Mammary epithelial cell (primary cell): ENCODE data around the gene VENTX.

ENCODE experiments used
- CTCF ChIP-seq, 2 donors: IDR thresholded peaks in 1 of 2; conservative IDR thresholded peaks in 1 of 2; 2 replicates each; pipeline ENCODE4 v1.5.1; 2011 to 2012; ENCODE audit warnings: inconsistent platforms in 2 of 2, low read length in 2 of 2, mild to moderate bottlenecking in 2 of 2, control low read depth in 1 of 2, low read depth in 1 of 2; ENCODE audit not compliant: insufficient read depth in 1 of 2; ENCODE audit errors: extremely low read depth in 1 of 2
- EZH2 ChIP-seq: IDR thresholded peaks from 2 replicates; pipeline ENCODE4 v1.6.1; 2012; ENCODE audit warnings: low read length, inconsistent platforms, borderline replicate concordance

GRCh38 chr10:133196936-133197758 lies 40.5 kb upstream of the VENTX start:
- no peak for TF ChIP-seq CTCF (conservative IDR thresholded peaks at IDR 0.05 in 1 of 2, IDR thresholded peaks at IDR 0.05 in 1 of 2; ENCODE audit: extremely low read depth in 1 of 2, insufficient read depth in 1 of 2, low read depth in 1 of 2, low read length in 2 of 2)
- no peak for TF ChIP-seq EZH2
